Stimulated activated CD4-positive, alpha-beta T cell treated with anti-CD3 and anti-CD28 coated beads, Interleukin-1b, Interleukin-23, amount 100 ng/mL, for 24 hours (primary cell): ENCODE measurements around the gene CELF2.

Experiments used
- DNase-seq, 4 experiments: peaks; one replicate each; pipeline ENCODE4 v3.0.0-alpha.2; 2020; ENCODE audit warnings: low read depth in 4 of 4, low spot score in 1 of 4

The CELF2 gene

GRCh38 chr10:11003679-11004078 lies 14.0 kb upstream of the CELF2 start:
- DNase-seq, result no peak

DNA sequence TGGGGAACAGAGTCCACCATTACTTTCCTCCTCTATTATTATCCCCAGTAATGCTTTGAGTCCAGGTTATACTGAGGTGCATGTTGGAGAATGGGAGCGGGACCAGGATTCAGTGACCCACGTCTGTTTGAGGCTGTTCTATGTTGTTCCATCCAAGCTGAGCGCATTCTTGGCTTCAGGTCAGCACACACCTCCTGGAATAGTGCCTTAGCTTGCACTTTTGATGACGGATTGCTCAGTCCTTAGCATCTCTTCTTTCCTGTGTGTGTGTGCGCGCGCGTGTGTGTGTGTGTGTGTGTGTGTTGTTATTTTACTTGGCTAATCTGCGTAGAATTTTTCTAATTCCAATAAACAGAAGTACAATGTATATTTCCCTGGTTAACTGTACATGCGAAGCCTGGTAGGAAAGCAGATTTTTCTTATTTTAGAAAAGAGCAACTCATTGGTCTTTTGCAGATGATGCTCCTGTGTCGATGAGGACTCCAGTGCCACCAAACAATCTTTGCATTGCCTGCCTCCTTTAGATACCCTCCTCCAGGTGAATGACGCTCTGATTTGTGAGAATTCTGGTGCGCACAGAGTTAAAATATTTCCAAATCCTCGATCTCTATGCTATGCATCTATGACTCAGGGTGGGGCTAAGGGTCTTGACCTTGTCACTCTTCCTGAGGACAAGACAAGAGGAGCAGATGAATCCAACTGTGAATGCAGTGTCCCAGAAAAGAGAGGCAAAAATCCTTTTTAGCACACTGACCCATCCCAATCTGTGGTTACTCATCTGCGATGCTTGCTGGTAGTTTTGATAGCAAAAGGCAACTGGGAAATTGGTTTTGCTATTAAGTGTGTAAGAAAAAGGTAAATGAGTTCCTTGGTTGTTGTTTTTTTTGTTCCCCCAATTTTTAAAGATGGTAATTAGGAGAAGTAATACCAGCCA lies 13.3 kb upstream of the CELF2 start:
- DNase-seq, result no peak

DNA sequence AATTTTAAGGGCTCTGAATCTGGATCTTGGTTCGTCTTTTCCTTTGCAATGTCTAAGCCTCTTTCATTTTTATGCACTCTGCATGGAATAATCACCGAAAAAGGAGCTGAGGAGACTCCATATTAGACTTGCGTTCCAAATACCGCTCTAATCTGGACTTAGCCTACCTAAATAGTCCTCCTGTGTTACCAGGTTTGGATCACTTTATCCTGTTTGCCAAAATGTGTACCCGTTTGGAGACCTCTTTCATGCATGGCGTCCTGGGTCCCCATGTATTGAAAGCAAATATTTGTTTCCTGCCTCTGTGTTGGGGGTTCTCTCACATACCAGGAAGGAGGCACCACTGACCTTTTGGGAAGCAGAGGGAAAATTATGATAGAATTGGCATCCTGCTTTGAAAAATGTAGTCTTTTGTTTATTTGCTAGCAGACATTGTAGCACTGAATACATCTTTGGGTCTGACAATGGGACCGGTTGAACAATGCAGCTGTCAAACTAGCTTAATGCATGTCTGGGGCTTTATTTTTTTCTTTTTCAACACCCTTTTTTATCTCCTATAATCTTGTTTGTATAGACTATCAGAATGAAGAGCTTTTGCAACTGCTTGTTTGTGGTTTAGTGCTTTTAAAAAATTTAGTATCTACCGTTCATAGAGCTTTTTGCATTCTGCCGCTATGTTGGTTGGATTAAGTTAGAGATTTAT lies 11.8 kb upstream of the CELF2 start:
- DNase-seq, result no peak

DNA sequence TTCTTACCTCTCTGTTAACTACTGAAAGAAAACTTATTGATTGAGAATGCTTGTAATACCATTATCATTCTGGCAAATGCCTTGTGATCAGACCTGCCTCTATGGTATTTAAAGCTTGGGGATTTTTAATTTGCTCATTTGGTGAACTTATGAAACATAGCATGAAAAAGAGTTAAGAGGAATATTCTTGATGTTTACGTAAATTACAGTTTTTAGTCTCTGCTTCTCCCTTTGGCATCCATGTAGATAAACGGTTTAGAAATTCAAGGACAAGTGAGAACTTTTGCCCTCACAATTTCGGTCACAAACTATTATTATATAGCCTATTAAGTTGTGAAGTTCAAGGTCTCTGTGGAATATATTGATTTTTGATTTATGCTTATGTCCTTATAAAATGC lies 11.2 kb upstream of the CELF2 start:
- DNase-seq, result no peak

- DNase-seq, result no peak
Observed at GRCh38 chr10:11007476-11008020, 10.1 kb upstream of the CELF2 start.

DNA sequence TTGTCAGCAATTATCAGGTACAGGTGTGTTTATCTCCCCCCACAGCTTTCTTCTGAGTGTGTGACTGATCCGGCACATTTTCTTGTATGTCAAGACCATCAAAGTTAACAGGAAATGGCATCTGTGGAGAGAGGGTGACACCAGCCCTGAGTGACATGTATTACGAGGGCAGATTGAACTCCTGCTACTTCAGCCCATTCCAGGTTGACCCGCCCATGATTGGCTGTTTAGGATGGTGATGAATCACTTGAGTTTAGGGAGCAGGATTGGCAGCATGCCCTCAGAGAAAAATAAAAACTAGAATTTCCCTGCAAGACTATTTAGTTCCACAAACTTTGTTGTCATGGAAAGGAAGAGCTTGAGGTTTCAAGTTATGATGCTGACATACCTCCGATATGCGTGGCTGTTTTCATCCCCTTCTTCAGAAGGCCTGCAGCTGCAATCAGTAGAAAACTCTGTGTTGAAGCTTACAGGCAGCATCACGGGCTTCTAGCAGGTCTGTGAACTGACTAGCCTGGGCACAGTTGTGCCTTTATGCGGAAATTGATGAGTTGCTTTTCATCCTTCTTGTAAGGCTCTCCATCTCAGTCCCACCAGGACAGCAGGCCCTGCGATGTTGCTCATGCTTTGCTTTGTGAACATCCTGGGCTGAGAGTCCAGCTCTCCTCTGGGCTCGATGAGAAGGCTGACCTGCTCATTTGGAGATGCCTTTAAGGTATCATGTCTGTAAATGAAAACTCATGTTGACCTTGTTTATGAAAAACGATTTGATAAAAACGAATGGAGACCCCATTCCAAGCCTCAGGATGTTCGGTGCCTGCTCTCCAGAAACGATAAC lies 8.0 kb upstream of the CELF2 start:
- DNase-seq, result no peak

GRCh38 chr10:11010582-11010981 lies 7.1 kb upstream of the CELF2 start:
- no peak for DNase-seq

- DNase-seq, result no peak
Observed at GRCh38 chr10:11011436-11011835, 6.2 kb upstream of the CELF2 start.

GRCh38 chr10:11011984-11012383 lies 5.7 kb upstream of the CELF2 start:
- no peak for DNase-seq

- DNase-seq, result no peak
Observed at GRCh38 chr10:11012421-11013295, 5.0 kb upstream of the CELF2 start.

GRCh38 chr10:11013836-11014235 lies 3.8 kb upstream of the CELF2 start:
- no peak for DNase-seq

DNA sequence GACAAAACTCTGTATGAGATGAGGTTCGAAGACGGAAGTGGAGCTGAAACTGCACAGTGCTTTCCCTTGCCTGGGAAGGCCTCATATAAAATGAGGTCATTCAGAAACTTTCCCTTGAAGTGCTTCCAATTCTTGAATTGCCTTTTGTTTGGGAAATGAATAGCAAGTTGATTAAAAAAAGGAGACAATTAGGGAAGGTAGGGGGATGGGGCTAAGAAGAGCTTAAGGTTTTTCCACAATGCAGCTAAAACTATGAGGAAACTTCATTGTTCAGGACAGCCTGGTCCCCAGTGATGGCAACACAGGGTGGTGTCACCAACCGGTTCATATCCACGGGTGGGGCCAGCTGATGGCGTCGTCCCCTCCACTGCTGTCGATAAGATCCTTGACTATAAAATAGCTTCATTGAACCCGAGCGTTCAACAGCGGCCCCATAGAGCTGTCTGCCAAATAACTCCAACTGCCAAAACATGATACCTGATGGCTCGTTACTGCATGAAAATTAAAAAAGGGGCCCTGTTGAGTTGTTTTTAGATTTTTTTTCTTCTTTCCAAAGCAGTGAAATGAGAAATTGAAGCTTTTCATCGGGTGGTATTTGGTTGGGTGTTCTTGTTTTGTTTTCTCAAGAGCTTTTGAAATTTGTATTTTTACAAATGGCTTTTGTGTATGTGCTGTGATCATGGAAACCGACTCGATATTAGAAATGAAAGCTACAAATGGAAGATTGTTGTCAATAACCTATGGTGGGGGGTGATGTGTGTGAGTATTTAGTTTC lies 2.8 kb upstream of the CELF2 start:
- DNase-seq, result no peak

- no peak for DNase-seq
Observed at GRCh38 chr10:11015446-11015934, 2.2 kb upstream of the CELF2 start.

DNA sequence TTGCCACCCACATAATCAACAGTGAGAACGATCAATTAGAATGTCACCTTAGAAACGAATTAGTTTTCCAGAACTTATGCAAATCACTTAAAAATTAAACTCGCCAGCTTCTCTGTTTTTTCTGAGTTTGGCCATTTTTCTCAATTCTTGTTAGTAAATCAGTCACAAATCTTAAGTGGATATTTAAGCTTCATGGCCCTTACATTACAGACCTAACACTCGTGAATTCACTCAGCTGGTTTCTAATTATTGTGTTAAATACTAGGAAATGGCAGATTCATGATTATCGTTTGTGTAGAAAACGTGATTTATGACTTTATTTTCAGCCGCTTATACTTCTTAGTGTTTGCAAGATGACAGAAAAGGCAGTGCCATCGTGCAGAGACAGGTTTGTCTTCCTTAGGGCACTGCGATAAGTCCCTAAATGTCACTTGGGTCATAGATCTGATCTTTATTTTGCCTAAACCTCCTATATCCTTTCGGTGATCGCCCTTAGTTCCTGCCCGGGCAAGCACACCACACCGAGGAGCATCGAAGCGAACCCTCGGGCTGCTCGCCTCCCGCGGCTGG lies 587 bp upstream of the CELF2 start:
- no peak for DNase-seq

GRCh38 chr10:11018432-11018841 lies 765 bp downstream of the CELF2 start:
- no peak for DNase-seq

DNA sequence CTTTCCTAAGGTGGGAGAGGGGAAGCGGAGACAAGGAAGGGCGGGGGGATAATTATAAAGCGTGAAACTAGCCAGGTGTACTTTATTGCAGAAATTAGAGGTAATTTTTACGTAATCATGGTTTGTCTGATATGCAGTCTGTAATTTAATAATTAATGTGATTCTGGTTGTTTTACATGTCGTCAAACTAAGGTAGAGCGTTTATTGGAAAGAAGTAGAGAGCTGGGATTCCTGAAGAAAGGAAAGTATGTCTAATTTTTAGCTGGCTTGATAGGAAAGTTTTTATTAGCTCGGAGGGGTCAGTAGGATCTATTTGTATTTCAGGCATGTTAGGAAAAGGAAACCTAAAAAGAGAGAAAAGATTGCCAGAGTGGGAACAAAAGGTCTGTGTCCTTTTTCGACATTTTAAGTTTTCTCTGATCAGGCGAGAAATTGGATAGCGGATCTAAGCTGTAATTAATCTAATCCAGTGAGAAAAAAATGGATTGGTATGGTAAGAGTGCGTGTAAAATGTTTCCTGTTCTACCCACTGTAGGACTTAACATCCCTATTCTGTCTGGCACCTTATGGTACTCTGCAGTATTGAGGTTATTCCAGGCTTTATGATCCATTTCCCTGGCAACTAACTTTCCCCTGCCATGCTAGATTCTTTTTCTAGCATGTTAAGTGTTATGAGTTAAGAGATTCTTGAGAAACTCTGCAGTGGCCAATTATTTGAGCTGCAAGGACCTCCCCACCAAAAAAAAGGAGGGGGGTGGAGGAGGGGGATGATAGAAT lies 1.4 kb downstream of the CELF2 start:
- no peak for DNase-seq

- no peak for DNase-seq
Observed at GRCh38 chr10:11019724-11020547, 2.3 kb downstream of the CELF2 start.
